ENCODE results near the gene GPR26.

DNA sequence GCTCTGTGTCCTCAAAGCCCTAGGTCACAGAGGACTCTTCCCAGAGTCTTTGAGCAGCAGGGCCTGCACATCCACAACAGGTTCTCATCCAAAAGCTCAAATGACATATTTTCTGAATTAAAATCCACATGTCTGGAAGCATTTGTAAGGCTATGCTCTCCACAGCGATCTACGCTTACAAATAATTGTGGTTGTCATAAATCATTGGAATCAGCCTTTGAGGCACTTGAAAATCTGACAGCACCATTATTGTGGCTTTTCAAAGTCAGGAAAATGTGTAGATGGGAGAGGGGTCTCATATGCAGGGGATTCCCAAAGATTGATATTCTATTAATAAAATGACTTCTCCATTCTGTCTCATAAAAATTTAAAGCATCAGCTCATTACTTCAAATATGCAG lies 16.3 kb downstream of the GPR26 start:
- TF ChIP-seq, protein P1, sequence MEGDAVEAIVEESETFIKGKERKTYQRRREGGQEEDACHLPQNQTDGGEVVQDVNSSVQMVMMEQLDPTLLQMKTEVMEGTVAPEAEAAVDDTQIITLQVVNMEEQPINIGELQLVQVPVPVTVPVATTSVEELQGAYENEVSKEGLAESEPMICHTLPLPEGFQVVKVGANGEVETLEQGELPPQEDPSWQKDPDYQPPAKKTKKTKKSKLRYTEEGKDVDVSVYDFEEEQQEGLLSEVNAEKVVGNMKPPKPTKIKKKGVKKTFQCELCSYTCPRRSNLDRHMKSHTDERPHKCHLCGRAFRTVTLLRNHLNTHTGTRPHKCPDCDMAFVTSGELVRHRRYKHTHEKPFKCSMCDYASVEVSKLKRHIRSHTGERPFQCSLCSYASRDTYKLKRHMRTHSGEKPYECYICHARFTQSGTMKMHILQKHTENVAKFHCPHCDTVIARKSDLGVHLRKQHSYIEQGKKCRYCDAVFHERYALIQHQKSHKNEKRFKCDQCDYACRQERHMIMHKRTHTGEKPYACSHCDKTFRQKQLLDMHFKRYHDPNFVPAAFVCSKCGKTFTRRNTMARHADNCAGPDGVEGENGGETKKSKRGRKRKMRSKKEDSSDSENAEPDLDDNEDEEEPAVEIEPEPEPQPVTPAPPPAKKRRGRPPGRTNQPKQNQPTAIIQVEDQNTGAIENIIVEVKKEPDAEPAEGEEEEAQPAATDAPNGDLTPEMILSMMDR (IDR thresholded peaks at IDR 0.05): no peak
- TF ChIP-seq ZFX (IDR thresholded peaks at IDR 0.05; ENCODE audit: borderline replicate concordance): no peak
